ENCODE measurements around the gene GCSH. TPM values are rescaled to one million over a fixed set of nuclear protein-coding genes. Genes with fewer than 3 reads are reported as not detected.
A peak's percentile ranks its signal among the peaks of the same experiment; 100 is the strongest.
"Not testable (repeated sequence)": the region's sequence is repeated elsewhere in the genome, so short reads cannot be mapped to it uniquely, and the experiment has no call there.

Gene GCSH
- total and polyA plus RNA-seq, 10 of the 15 experiments (the other 5 are each of a cell fraction or from before 2014, with no cell fraction given) = 14.7 to 108 (median 39.3) TPM

GRCh38 chr16:81109274-81109673 is 13.1 kb upstream of the GCSH start:
- intact Hi-C loops (cut with micrococcal nuclease; ENCODE audit: unreplicated experiment); H3K9me3 ChIP-seq (replicated peaks; ENCODE audit: control insufficient read depth, insufficient read depth, low read length); H3K9ac ChIP-seq (ENCODE audit: control insufficient read depth, insufficient read depth, low read length); CTCF ChIA-PET; H3K79me2 ChIP-seq (ENCODE audit: control insufficient read depth, insufficient read depth, low read length); RAD21 ChIA-PET (ENCODE audit: unreplicated experiment); POLR2A ChIA-PET; H3K4me3 ChIP-seq; SMC1A ChIA-PET (ENCODE audit: uncharacterized antibody, unreplicated experiment); H4K20me1 ChIP-seq (ENCODE audit: control insufficient read depth, insufficient read depth); H3K36me3 ChIP-seq (ENCODE audit: control insufficient read depth in 2 of 2, insufficient read depth in 2 of 2, low read length in 1 of 2); H3K27ac ChIP-seq (ENCODE audit: control insufficient read depth, insufficient read depth); H3K27me3 ChIP-seq (replicated peaks in 1 of 2; ENCODE audit: control insufficient read depth in 2 of 2, insufficient read depth in 2 of 2, low read length in 1 of 2); in situ Hi-C loops (cut with MboI); H2AFZ ChIP-seq (ENCODE audit: control insufficient read depth, low read depth, low read length); ATAC-seq; FAIRE-seq; H3K4me2 ChIP-seq (ENCODE audit: control insufficient read depth, insufficient read depth); BruUV-seq (replicated peaks); H3K4me1 ChIP-seq (ENCODE audit: control insufficient read depth, insufficient read depth, low read length); DNase-seq (ENCODE audit: low read depth, low spot score): not testable (repeated sequence)
- WGBS (ENCODE audit: insufficient coverage, insufficient replicate concordance, low lambda C conversion rate, missing lambda C conversion rate) = 65% methylated on average over 6 of the region's 6 CpGs

- H3K9me3 ChIP-seq (replicated peaks; ENCODE audit: control insufficient read depth, insufficient read depth, low read length) = no peaks in the 10 kb centered on the region
- no peak overlapping the region for H3K9ac ChIP-seq (ENCODE audit: control insufficient read depth, insufficient read depth, low read length)
- POLR2A ChIA-PET = no interaction called here
- no peaks in the 10 kb centered on the region; a peak in 1 of 4 replicates for H3K27me3 ChIP-seq (replicated peaks in 1 of 2; ENCODE audit: control insufficient read depth in 2 of 2, insufficient read depth in 2 of 2, low read length in 1 of 2)
- SMC1A ChIA-PET (ENCODE audit: uncharacterized antibody, unreplicated experiment) = no interaction called here
- H4K20me1 ChIP-seq (ENCODE audit: control insufficient read depth, insufficient read depth) = no peaks in the 10 kb centered on the region
- H3K79me2 ChIP-seq (ENCODE audit: control insufficient read depth, insufficient read depth, low read length) = no peaks in the 10 kb centered on the region
- 25% methylated on average over 11 of the region's 11 CpGs for WGBS (ENCODE audit: insufficient coverage, insufficient replicate concordance, low lambda C conversion rate, missing lambda C conversion rate)
- H3K36me3 ChIP-seq (ENCODE audit: control insufficient read depth in 2 of 2, insufficient read depth in 2 of 2, low read length in 1 of 2) = no peaks in the 10 kb centered on the region
- FAIRE-seq (no peak), ATAC-seq (peak; percentile 46), DNase-seq (ENCODE audit: low read depth, low spot score) (no peak)
- in situ Hi-C loops (cut with MboI) = no loop called here
- CTCF ChIA-PET = interaction anchor here (0.9 kb wide), 1 partner anchor 31 kb away, joined by 3 read pairs; no protein-coding TSS in a partner anchor
- H3K4me3 ChIP-seq = no peak overlapping the region
- H3K4me1 ChIP-seq (ENCODE audit: control insufficient read depth, insufficient read depth, low read length) = no peaks in the 10 kb centered on the region
- RAD21 ChIA-PET (ENCODE audit: unreplicated experiment) = no interaction called here
- H2AFZ ChIP-seq (ENCODE audit: control insufficient read depth, low read depth, low read length) = no peak overlapping the region
- no TSS peak for BruUV-seq (replicated peaks)
- H3K4me2 ChIP-seq (ENCODE audit: control insufficient read depth, insufficient read depth) = no peak overlapping the region
- intact Hi-C loops (cut with micrococcal nuclease; ENCODE audit: unreplicated experiment) = no loop called here
- H3K27ac ChIP-seq (ENCODE audit: control insufficient read depth, insufficient read depth) = no peak overlapping the region
- no peak for TF ChIP-seq FOS (IDR thresholded peaks at IDR 0.05; ENCODE audit: borderline replicate concordance, extremely low read depth, insufficient read length)
- no peak for TF ChIP-seq SREBF2 (IDR thresholded peaks at IDR 0.05; ENCODE audit: low read length)
- no peak for TF ChIP-seq ZNF592 (IDR thresholded peaks at IDR 0.05)
- no peak for TF ChIP-seq CREB1 (IDR thresholded peaks at IDR 0.05; ENCODE audit: low read depth)
- no peak for TF ChIP-seq TAF1 (IDR thresholded peaks at IDR 0.05; ENCODE audit: borderline replicate concordance, low read depth, low read length)
- TF ChIP-seq FOXM1 (IDR thresholded peaks at IDR 0.05; ENCODE audit: low read depth, low read length) = no peak
- no peak for TF ChIP-seq CTCF (IDR thresholded peaks at IDR 0.05 in 2 of 3, conservative IDR thresholded peaks at IDR 0.05 in 1 of 3; ENCODE audit: control insufficient read depth in 2 of 3, extremely low read depth in 1 of 3, insufficient read depth in 1 of 3, low read depth in 3 of 3, low read length in 3 of 3)
- TF ChIP-seq E2F8 (IDR thresholded peaks at IDR 0.05; ENCODE audit: low read depth, partially characterized antibody) = no peak
- TF ChIP-seq HDAC2 (IDR thresholded peaks at IDR 0.05) = no peak
Observed at GRCh38 chr16:81107511-81107910, 11.3 kb upstream of the GCSH start.
